Coronary artery (tissue), 2 donors: ENCODE results near the gene KIAA1328.

Source experiments
- DNase-seq: peaks from one replicate; pipeline ENCODE4 v3.0.0-alpha.2; 2017; ENCODE audit warnings: low spot score
- H3K27ac ChIP-seq, 2 donors: fragments of 200-600 bp; sonication (generic); one replicate each; pipeline ENCODE4 v1.5.1; 2016 to 2019
- H3K4me3 ChIP-seq: fragments of 200-600 bp; sonication (generic); 2 replicates; pipeline ENCODE4 v1.5.1; 2016; ENCODE audit warnings: mild to moderate bottlenecking, moderate library complexity
- CTCF ChIP-seq: fragments of 200-600 bp; sonication (generic); IDR thresholded peaks from one replicate; pipeline ENCODE4 v1.5.1; 2019; ENCODE audit warnings: antibody characterized with exemption

KIAA1328 gene

GRCh38 chr18:37266290-37266689, 437.4 kb downstream of the KIAA1328 start:
- Histone ChIP-seq H3K27ac (no peak overlapping the region), H3K4me3 (no peak overlapping the region)
- DNase-seq, result no peak
- no peak for TF ChIP-seq CTCF

GRCh38 chr18:37270038-37270665, 441.2 kb downstream of the KIAA1328 start:
- Histone ChIP-seq H3K27ac (no peak overlapping the region), H3K4me3 (no peak overlapping the region)
- no peak for TF ChIP-seq CTCF
- no peak for DNase-seq

- no peak for TF ChIP-seq CTCF
- no peak overlapping the region for H3K27ac ChIP-seq
- no peak for DNase-seq
- no peak overlapping the region for H3K4me3 ChIP-seq
Measured at GRCh38 chr18:37270666-37271052, 441.7 kb downstream of the KIAA1328 start.

- no peak for TF ChIP-seq CTCF
- no peak overlapping the region for H3K4me3 ChIP-seq
- no peak for DNase-seq
- H3K27ac ChIP-seq, result no peak overlapping the region
Measured at GRCh38 chr18:37272226-37272625, 443.3 kb downstream of the KIAA1328 start.

- no peak for TF ChIP-seq CTCF
- DNase-seq, result no peak
Measured at GRCh38 chr18:37272841-37273240, 443.9 kb downstream of the KIAA1328 start.

GRCh38 chr18:37274309-37275236, 445.6 kb downstream of the KIAA1328 start:
- DNase-seq, result no peak
- no peak overlapping the region for H3K4me3 ChIP-seq
- no peak overlapping the region for H3K27ac ChIP-seq
- TF ChIP-seq CTCF, result no peak

More at GRCh38 chr18:37272841-37273240, 443.9 kb downstream of the KIAA1328 start:
- H3K4me3 ChIP-seq, result no peak overlapping the region
- H3K27ac ChIP-seq, result no peak overlapping the region
